ENCODE results near the gene PTH2R.
"Not testable (repeated sequence)": the region's sequence is repeated elsewhere in the genome, so short reads cannot be mapped to it uniquely, and the experiment has no call there.

Gene PTH2R

GRCh38 chr2:208488686-208489564 lies 82.3 kb downstream of the PTH2R start:
- DNase-seq, result no peak

GRCh38 chr2:208489687-208490086 lies 83.1 kb downstream of the PTH2R start:
- DNase-seq, result no peak

- no peak for DNase-seq
Observed at GRCh38 chr2:208490492-208490891, 83.9 kb downstream of the PTH2R start.

- no peak for DNase-seq
Observed at GRCh38 chr2:208491641-208492040, 85.0 kb downstream of the PTH2R start.

- DNase-seq, result no peak
Observed at GRCh38 chr2:208492069-208492468, 85.5 kb downstream of the PTH2R start.

GRCh38 chr2:208493186-208493585 lies 86.6 kb downstream of the PTH2R start:
- DNase-seq, result no peak

GRCh38 chr2:208496129-208496528 lies 89.5 kb downstream of the PTH2R start:
- DNase-seq, result no peak

- no peak for DNase-seq
Observed at GRCh38 chr2:208501206-208501605, 94.6 kb downstream of the PTH2R start.

- no peak for DNase-seq
Observed at GRCh38 chr2:208502288-208502687, 95.7 kb downstream of the PTH2R start.

GRCh38 chr2:208505365-208505764 lies 98.8 kb downstream of the PTH2R start:
- DNase-seq, result not testable (repeated sequence)

GRCh38 chr2:208509586-208509985 lies 103.0 kb downstream of the PTH2R start:
- DNase-seq, result no peak

GRCh38 chr2:208511016-208511415 lies 104.4 kb downstream of the PTH2R start:
- no peak for DNase-seq

- DNase-seq, result no peak
Observed at GRCh38 chr2:208511573-208511972, 105.0 kb downstream of the PTH2R start.

GRCh38 chr2:208515099-208515498 lies 108.5 kb downstream of the PTH2R start:
- DNase-seq, result no peak

GRCh38 chr2:208523069-208523468 lies 116.5 kb downstream of the PTH2R start:
- DNase-seq, result not testable (repeated sequence)

GRCh38 chr2:208525165-208525564 lies 118.6 kb downstream of the PTH2R start:
- DNase-seq, result not testable (repeated sequence)

GRCh38 chr2:208529796-208530195 lies 123.2 kb downstream of the PTH2R start:
- no peak for DNase-seq

GRCh38 chr2:208531361-208531760 lies 124.8 kb downstream of the PTH2R start:
- DNase-seq, result no peak

GRCh38 chr2:208535578-208535977 lies 129.0 kb downstream of the PTH2R start:
- DNase-seq, result not testable (repeated sequence)

- DNase-seq, result no peak
Observed at GRCh38 chr2:208541461-208541988, 134.9 kb downstream of the PTH2R start.

- DNase-seq, result no peak
Observed at GRCh38 chr2:208541989-208542464, 135.4 kb downstream of the PTH2R start.

GRCh38 chr2:208542465-208543041 lies 136.0 kb downstream of the PTH2R start:
- no peak for DNase-seq

All from CD4-positive, alpha-beta T cell treated with Interleukin-6 for 4 hours (primary cell).